Esophagus squamous epithelium (tissue), 5 donors: Measurements from ENCODE around the gene PIPOX. TPM values are rescaled to one million over a fixed set of nuclear protein-coding genes. Genes with fewer than 3 reads are reported as not detected.

ENCODE experiments used
- DNase-seq: peaks from one replicate; lab custom pipeline; 2025; lab: John Stamatoyannopoulos, UW
- H3K27ac ChIP-seq, 4 donors: fragments of 200-600 bp; sonication (generic); one replicate each; pipeline ENCODE4 v1.5.1; 2016 to 2019; ENCODE audit warnings: mild to moderate bottlenecking in 1 of 4
- H3K27me3 ChIP-seq, 4 donors: fragments of 200-600 bp; sonication (generic); 1 replicate in 3 of 4; 2 replicates in 1 of 4; pipeline versions ENCODE4 v1.5.1 to v1.6.0; 2017 to 2021; ENCODE audit warnings: antibody characterized with exemption in 1 of 4
- H3K36me3 ChIP-seq, 3 donors: fragments of 200-600 bp; sonication (generic); one replicate each; pipeline ENCODE4 v1.5.1; 2016 to 2019
- H3K4me1 ChIP-seq, 3 donors: fragments of 200-600 bp; sonication (generic); one replicate each; pipeline ENCODE4 v1.5.1; 2017 to 2019
- H3K4me3 ChIP-seq, 4 donors: fragments of 200-600 bp; sonication (generic); 1 replicate in 3 of 4; 2 replicates in 1 of 4; pipeline ENCODE4 v1.5.1; 2016 to 2019; ENCODE audit warnings: mild to moderate bottlenecking in 2 of 4, moderate library complexity in 1 of 4
- H3K9me3 ChIP-seq, 3 donors: fragments of 200-600 bp; sonication (generic); one replicate each; pipeline ENCODE4 v1.5.1; 2016 to 2019
- POLR2A ChIP-seq, 4 donors: fragments of 450-650 bp; IDR thresholded peaks; one replicate each; pipeline ENCODE4 v1.6.1; 2017; ENCODE audit warnings: antibody characterized with exemption in 4 of 4, mild to moderate bottlenecking in 4 of 4, moderate library complexity in 3 of 4
- WGBS, 2 donors: methylation state at CpG; one replicate each; pipeline ENCODE4 v1.1.5; 2018; 5-methylcytosine and 5-hydroxymethylcytosine counted together
- intact Hi-C: fragments of 100-400 bp; cut with DNase I; formaldehyde crosslinking; loops from one replicate; pipeline ENCODE4 v1.15.0; 2022
- total RNA-seq, 4 donors: library from RNA; depleted of rRNA; stranded (reverse); fragments of >200 nt; gene quantifications; one replicate each; pipeline ENCODE4 v1.1.0, GENCODE V29; 2016
- TF ChIP-seq, protein P1 (sequence below), 6 experiments: fragments of 450-650 bp in 4 of 6; fragments of 200-600 bp in 2 of 6; sonication (generic) in 2 of 6; IDR thresholded peaks; one replicate each; pipeline ENCODE4 v1.5.1; 2016 to 2019; ENCODE audit warnings: antibody characterized with exemption in 6 of 6, mild to moderate bottlenecking in 4 of 6, moderate library complexity in 4 of 6
- donor health status: DM: yes; HTN: yes; CAD: no.

PIPOX gene
- total RNA-seq, 4 donors from 2014 or later: 1.3 to 4.2 TPM; not detected in 2

DNA sequence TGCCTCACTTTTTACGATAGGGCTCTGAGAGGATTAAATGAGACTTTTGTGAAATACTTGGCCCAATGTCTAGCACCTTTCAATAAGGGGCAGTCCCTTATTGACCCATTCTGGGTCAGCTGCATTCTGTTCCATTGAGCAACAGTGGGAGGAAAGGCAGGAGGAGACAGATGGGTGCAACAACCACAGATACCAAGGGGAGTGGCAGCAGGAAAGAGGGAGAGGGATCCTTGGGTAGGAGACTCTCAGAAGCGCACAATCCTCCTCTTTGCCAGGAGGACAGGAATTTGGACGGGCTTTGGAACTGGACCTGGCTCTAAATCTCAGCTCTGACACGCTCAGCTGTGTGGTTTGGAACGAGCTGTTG lies 3.5 kb downstream of the PIPOX start:
- Histone ChIP-seq H3K4me3 (no peak overlapping the region), H3K27ac (no peak overlapping the region), H3K9me3 (no peaks in the 10 kb centered on the region), H3K36me3 (no peaks in the 10 kb centered on the region), H3K27me3 (peaks cover 0 to 18% (median 0%) of the 10 kb centered on the region in 4 donors), H3K4me1 (peaks cover 4 to 12% (median 8%) of the 10 kb centered on the region in 3 donors)
- no peak for DNase-seq
- 74 to 83% methylated on average over 4 to 5 of the region's 5 CpGs for WGBS, 2 donors
- intact Hi-C loops: no loop called here
- TF ChIP-seq POLR2A (IDR thresholded peaks at IDR 0.05): no peak
- TF ChIP-seq, protein P1, sequence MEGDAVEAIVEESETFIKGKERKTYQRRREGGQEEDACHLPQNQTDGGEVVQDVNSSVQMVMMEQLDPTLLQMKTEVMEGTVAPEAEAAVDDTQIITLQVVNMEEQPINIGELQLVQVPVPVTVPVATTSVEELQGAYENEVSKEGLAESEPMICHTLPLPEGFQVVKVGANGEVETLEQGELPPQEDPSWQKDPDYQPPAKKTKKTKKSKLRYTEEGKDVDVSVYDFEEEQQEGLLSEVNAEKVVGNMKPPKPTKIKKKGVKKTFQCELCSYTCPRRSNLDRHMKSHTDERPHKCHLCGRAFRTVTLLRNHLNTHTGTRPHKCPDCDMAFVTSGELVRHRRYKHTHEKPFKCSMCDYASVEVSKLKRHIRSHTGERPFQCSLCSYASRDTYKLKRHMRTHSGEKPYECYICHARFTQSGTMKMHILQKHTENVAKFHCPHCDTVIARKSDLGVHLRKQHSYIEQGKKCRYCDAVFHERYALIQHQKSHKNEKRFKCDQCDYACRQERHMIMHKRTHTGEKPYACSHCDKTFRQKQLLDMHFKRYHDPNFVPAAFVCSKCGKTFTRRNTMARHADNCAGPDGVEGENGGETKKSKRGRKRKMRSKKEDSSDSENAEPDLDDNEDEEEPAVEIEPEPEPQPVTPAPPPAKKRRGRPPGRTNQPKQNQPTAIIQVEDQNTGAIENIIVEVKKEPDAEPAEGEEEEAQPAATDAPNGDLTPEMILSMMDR (IDR thresholded peaks at IDR 0.05): no peak

GRCh38 chr17:29048440-29049368 lies 5.8 kb downstream of the PIPOX start:
- H3K27ac ChIP-seq: no peak overlapping the region
- H3K4me3 ChIP-seq: no peak overlapping the region
- DNase-seq: no peak
- WGBS, 2 donors: 64 to 76% methylated on average over 6 to 9 of the region's 10 CpGs
- H3K9me3 ChIP-seq: no peaks in the 10 kb centered on the region
- TF ChIP-seq, protein P1 (IDR thresholded peaks at IDR 0.05): no peak
- no peak for TF ChIP-seq POLR2A (IDR thresholded peaks at IDR 0.05)
- H3K36me3 ChIP-seq: no peaks in the 10 kb centered on the region
- intact Hi-C loops: no loop called here
- no peaks in the 10 kb centered on the region for H3K4me1 ChIP-seq
- H3K27me3 ChIP-seq: peaks cover 0 to 18% (median 0%) of the 10 kb centered on the region in 4 donors

DNA sequence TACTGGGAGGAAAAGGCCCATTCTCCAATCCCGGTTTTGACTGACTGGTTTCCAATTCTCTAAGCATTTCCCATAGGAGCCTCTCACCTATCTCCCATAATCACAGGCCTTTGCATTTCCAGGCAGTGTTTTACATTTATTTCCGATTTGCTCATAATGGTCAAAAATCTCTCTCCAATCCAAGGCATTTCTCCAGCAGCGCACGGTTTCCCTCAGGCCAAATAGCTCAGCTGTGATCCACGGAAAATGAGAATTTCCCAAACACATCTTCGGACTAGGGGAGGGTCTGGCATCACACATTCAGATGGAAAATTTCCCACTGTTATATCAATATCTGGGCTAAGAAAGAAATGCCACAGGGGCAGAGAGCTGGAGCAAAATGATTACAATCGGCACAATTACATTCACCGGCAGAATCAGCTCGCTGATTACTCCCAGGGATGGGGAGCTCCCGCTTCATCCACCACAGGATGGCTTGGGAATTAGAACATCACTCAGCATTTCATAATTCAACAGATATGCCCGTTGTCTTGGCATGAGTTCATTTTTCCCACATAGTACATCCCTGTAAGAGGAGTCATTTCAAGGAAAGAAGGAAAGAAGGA lies 6.7 kb downstream of the PIPOX start:
- Histone ChIP-seq H3K4me1 (no peaks in the 10 kb centered on the region), H3K36me3 (no peaks in the 10 kb centered on the region), H3K4me3 (no peak overlapping the region), H3K9me3 (no peaks in the 10 kb centered on the region), H3K27ac (no peak overlapping the region), H3K27me3 (peaks cover 0 to 18% (median 0%) of the 10 kb centered on the region in 4 donors)
- TF ChIP-seq, protein P1 (IDR thresholded peaks at IDR 0.05): no peak
- TF ChIP-seq POLR2A (IDR thresholded peaks at IDR 0.05): no peak
- DNase-seq: no peak
- intact Hi-C loops: no loop called here
- 48 to 81% methylated on average over 3 to 11 of the region's 11 CpGs for WGBS, 2 donors

GRCh38 chr17:29050176-29050575 lies 7.2 kb downstream of the PIPOX start:
- Histone ChIP-seq H3K4me1 (no peaks in the 10 kb centered on the region), H3K36me3 (no peaks in the 10 kb centered on the region), H3K27ac (no peak overlapping the region), H3K9me3 (no peaks in the 10 kb centered on the region), H3K4me3 (no peak overlapping the region), H3K27me3 (peaks cover 0 to 18% (median 0%) of the 10 kb centered on the region in 4 donors)
- DNase-seq: no peak
- WGBS, 2 donors: 76 to 83% methylated on average over 5 of the region's 5 CpGs
- intact Hi-C loops: no loop called here
- TF ChIP-seq POLR2A (IDR thresholded peaks at IDR 0.05): no peak
- TF ChIP-seq, protein P1 (IDR thresholded peaks at IDR 0.05): no peak

DNA sequence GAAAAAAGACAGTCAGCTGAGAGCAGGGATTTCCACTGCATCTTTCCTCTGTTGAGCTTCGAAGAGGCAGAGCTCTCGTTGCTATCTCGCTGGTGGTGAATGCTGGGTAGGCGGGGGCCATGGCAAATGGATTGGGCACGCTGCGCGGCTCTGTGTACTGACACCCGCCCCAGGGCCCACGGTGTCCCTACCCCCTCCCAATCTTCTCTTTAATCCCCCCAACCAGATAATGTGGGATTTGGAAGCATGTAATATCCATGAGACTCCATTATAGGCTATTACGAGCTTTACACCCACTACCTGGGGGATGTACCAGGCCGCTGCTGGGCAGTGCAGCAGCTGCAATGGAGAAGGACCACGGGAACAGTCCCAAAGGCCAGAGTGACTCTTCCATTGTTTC lies 8.3 kb downstream of the PIPOX start:
- 77 to 89% methylated on average over 8 to 12 of the region's 12 CpGs for WGBS, 2 donors
- H3K9me3 ChIP-seq: no peaks in the 10 kb centered on the region
- no peak overlapping the region for H3K4me3 ChIP-seq
- peaks cover 0 to 25% (median 0%) of the 10 kb centered on the region in 4 donors for H3K27me3 ChIP-seq
- H3K36me3 ChIP-seq: no peaks in the 10 kb centered on the region
- H3K4me1 ChIP-seq: no peaks in the 10 kb centered on the region
- no peak overlapping the region for H3K27ac ChIP-seq
- intact Hi-C loops: no loop called here
- TF ChIP-seq, protein P1 (IDR thresholded peaks at IDR 0.05): no peak
- no peak for TF ChIP-seq POLR2A (IDR thresholded peaks at IDR 0.05)
- no peak for DNase-seq
